DND-41 (cell line): ENCODE measurements around the gene MYRIP.

Experiments used
- CTCF ChIP-seq: IDR thresholded peaks from 2 replicates; pipeline ENCODE4 v1.5.1; 2012; ENCODE audit warnings: borderline replicate concordance, low read length, moderate library complexity, mild to moderate bottlenecking; ENCODE audit not compliant: poor library complexity, severe bottlenecking; ENCODE audit errors: extremely low read depth
- EZH2 ChIP-seq: IDR thresholded peaks from 3 replicates; pipeline ENCODE4 v1.6.1; 2012; ENCODE audit warnings: borderline replicate concordance, low read depth, mild to moderate bottlenecking, moderate library complexity, low read length, inconsistent platforms; ENCODE audit not compliant: severe bottlenecking

- TF ChIP-seq CTCF = no peak
- no peak for TF ChIP-seq EZH2
Observed at GRCh38 chr3:39804951-39805350, 4.5 kb upstream of the MYRIP start.
